Osteoblast (primary cell): ENCODE data around the gene NOL12. TPM values are rescaled to one million over a fixed set of nuclear protein-coding genes. Genes with fewer than 3 reads are reported as not detected.

Source experiments
- DNase-seq: peaks from one replicate; pipeline ENCODE4 v3.0.0; 2011; ENCODE audit warnings: low spot score, mixed read lengths; ENCODE audit not compliant: insufficient read length; ENCODE audit errors: missing footprints
- H2AFZ ChIP-seq: 2 replicates; pipeline ENCODE4 v1.6.0; 2011; ENCODE audit warnings: mild to moderate bottlenecking, low read length
- H3K27ac ChIP-seq: 2 replicates; pipeline ENCODE4 v1.5.1; 2011; ENCODE audit warnings: mild to moderate bottlenecking, low read depth, low read length, moderate library complexity
- H3K27me3 ChIP-seq: 2 replicates; pipeline ENCODE4 v1.6.0; 2012; ENCODE audit warnings: mild to moderate bottlenecking, control low read depth, inconsistent platforms, low read length, moderate library complexity; ENCODE audit not compliant: insufficient read depth
- H3K36me3 ChIP-seq: 2 replicates; pipeline ENCODE4 v1.5.1; 2011; ENCODE audit warnings: mild to moderate bottlenecking, low read length, control low read depth, moderate library complexity; ENCODE audit not compliant: insufficient read depth
- H3K4me1 ChIP-seq: 2 replicates; pipeline ENCODE4 v1.5.1; 2011; ENCODE audit warnings: mild to moderate bottlenecking, low read length, control low read depth, moderate library complexity; ENCODE audit not compliant: insufficient read depth
- H3K4me2 ChIP-seq: 2 replicates; pipeline ENCODE4 v1.6.0; 2011; ENCODE audit warnings: mild to moderate bottlenecking, low read length; ENCODE audit not compliant: insufficient read depth
- H3K4me3 ChIP-seq: fragments of 200-600 bp; sonication (generic); 3 replicates; pipeline ENCODE4 v1.5.1; 2012; ENCODE audit warnings: mild to moderate bottlenecking, low read length, inconsistent platforms; ENCODE audit not compliant: insufficient read depth
- H3K79me2 ChIP-seq: 2 replicates; pipeline ENCODE4 v1.6.0; 2012; ENCODE audit warnings: mild to moderate bottlenecking, low read length, control low read depth, inconsistent platforms; ENCODE audit not compliant: insufficient read depth
- H3K9me3 ChIP-seq: 2 replicates; pipeline ENCODE4 v1.5.1; 2011; ENCODE audit warnings: low read depth, low read length, control low read depth
- H4K20me1 ChIP-seq: 2 replicates; pipeline ENCODE4 v1.6.0; 2012; ENCODE audit warnings: mild to moderate bottlenecking, low read length, control low read depth; ENCODE audit not compliant: insufficient read depth
- CTCF ChIP-seq: IDR thresholded peaks from 2 replicates; pipeline ENCODE4 v1.5.1; 2011; ENCODE audit warnings: mild to moderate bottlenecking, low read depth, low read length, moderate library complexity; ENCODE audit errors: extremely low read depth
- total RNA-seq: library from RNA; depleted of rRNA; stranded (reverse); fragments of >200 nt; gene quantifications from 2 replicates; pipeline ENCODE4 v1.2.3, GENCODE V29; 2012

The NOL12 gene
- total RNA-seq, 1 donor = 9.0 TPM

DNA sequence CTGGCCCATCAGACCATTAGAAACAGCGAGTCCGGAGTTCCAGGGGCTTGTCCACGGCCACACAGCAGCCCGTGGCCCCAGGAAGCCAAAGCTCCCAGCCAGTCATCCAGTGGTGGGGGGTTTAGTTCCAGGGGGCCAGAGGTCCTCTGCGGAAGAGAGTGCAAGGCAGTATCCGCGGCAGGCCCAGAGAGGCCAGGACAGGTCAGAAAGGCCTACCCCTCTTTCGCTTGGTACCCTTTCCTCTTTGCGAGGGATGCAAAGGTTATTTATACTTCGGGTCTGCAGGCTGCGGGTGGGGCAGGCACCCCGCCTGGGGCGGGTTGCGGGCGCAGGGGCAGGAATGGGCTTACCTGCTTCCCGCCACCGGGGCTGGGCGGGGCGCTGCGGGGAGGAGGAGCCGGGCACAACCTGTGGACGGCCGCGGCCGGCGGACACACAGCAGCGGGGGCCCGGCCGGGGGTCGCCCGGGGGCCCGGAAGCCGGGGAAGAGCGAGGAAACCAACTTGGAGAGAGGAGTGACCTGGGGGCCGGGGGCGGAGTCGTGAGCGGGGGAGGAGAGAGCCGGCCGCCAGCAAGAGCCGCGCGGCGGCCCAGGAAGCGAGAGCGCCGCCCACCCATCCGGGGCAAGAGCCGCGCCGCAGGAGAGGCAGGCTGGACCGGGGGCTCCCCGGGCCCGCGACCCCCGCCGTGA lies 46.9 kb upstream of the NOL12 start, which contains the start of gene SH3BP1:
Gene SH3BP1 (plus strand): TSS at position 600 of the 691 bp plus-strand sequence. CDS start 119 bp downstream, outside the sequence.
- peak; percentile 98 for DNase-seq
- peak within 1 kb of the TSS; percentile 95 for H3K4me2 ChIP-seq
- H3K36me3 ChIP-seq = peaks cover 5% of the 10 kb centered on the region
- no peaks in the 10 kb centered on the region for H3K9me3 ChIP-seq
- H3K4me1 ChIP-seq = peaks cover 17% of the 10 kb centered on the region
- H3K79me2 ChIP-seq = peaks cover 9% of the 10 kb centered on the region
- H2AFZ ChIP-seq = peak within 1 kb of the TSS; percentile 70
- H3K4me3 ChIP-seq = peak within 1 kb of the TSS; percentile 80
- H3K27ac ChIP-seq = no peak within 1 kb of the TSS
- no peaks in the 10 kb centered on the region for H3K27me3 ChIP-seq
- TF ChIP-seq CTCF = no peak
- H4K20me1 ChIP-seq = peaks cover 4% of the 10 kb centered on the region

GRCh38 chr22:37639771-37640590 lies 46.2 kb upstream of the NOL12 start:
- H3K79me2 ChIP-seq = peaks cover 9% of the 10 kb centered on the region
- no peak overlapping the region for H3K27ac ChIP-seq
- H2AFZ ChIP-seq = peak overlapping the region; percentile 70

DNA sequence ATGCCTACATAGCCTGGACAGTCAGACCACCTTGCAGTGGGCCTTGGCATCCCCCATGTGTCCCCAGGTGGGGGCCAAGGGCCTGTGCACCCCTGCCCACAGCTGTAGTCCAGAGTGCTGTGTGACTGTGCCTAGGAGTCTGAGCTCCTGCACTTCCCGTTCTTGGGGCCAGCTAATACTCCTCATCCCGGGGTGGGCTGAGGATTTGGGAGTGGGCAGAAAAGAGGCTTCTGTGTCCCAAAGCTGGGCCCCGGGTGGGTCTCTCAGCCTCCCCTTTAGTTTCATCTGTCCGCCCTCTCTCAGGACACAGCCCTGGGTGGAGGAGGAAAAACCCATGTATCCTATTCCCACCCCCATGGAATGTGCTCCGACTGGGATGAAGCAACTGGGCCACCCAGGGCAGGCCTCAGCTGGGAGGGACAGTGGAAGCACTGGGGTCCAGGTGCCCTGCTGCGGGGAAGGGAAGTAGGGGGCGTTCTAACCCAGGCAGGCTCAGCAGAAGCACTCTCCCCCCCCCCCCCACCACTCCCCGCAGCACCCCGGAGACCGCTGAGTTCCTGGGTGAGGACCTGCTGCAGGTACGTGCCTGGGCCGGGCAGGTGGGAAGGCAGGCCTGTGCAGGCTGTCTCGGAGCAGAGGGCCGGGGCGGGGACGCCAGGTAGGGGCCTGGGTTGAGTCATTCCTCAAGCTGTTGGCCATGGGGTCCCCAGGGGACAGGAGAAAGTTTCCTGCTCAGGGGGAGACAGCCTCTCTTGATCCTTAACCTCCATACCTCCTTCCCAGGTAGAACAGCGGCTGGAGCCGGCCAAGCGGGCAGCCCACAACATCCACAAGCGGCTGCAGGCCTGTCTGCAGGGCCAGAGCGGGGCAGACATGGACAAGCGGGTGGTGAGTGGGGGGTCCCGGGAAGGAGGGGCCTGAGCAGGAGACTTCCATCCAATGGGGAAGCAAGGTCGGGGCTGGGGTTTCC lies 45.3 kb upstream of the NOL12 start:
- H3K36me3 ChIP-seq = peaks cover 15% of the 10 kb centered on the region
- H3K4me1 ChIP-seq = peaks cover 11% of the 10 kb centered on the region
- peak overlapping the region; percentile 95 for H3K4me2 ChIP-seq
- H3K4me3 ChIP-seq = peak overlapping the region; percentile 80
- H3K27ac ChIP-seq = no peak overlapping the region
- H3K79me2 ChIP-seq = peaks cover 9% of the 10 kb centered on the region
- H3K9me3 ChIP-seq = no peaks in the 10 kb centered on the region
- H4K20me1 ChIP-seq = peaks cover 4% of the 10 kb centered on the region
- no peak overlapping the region for H2AFZ ChIP-seq
- TF ChIP-seq CTCF = no peak
- no peaks in the 10 kb centered on the region for H3K27me3 ChIP-seq
- peak; percentile 78 for DNase-seq

More at GRCh38 chr22:37639771-37640590, 46.2 kb upstream of the NOL12 start:
- Histone ChIP-seq H3K4me1 (peaks cover 11% of the 10 kb centered on the region), H4K20me1 (peaks cover 4% of the 10 kb centered on the region), H3K9me3 (no peaks in the 10 kb centered on the region), H3K4me2 (peak overlapping the region; percentile 95), H3K4me3 (peak overlapping the region; percentile 80), H3K36me3 (peaks cover 9% of the 10 kb centered on the region), H3K27me3 (no peaks in the 10 kb centered on the region)
- peak; percentile 90 for DNase-seq
- no peak for TF ChIP-seq CTCF
